ENCODE results near the gene CYB561D1.

The CYB561D1 gene

DNA sequence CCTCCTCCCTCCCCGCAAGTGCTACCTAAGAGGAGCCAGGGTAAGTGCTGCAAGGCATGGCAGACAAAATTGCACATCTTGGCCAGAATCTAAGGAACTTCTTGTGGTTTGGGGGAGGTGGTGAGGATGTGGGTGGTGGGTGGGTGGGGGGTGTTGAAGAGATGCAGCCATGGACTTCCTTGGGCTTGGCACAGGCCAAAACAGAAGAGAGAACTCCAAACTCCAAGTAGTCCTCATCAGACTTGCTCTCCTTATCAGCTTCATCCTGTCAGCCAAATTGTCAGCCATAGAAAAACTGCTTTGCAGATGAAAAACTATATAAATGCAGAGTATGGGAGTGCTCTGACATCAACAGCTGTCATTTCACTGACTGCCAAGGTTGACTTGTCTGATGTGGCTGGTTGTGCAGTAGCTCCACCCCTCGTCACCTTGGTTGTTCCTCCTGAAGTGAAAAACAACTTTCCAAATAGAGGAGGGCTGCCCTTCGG, 8.5 kb downstream of the CYB561D1 start:
- no peak for DNase-seq

DNA sequence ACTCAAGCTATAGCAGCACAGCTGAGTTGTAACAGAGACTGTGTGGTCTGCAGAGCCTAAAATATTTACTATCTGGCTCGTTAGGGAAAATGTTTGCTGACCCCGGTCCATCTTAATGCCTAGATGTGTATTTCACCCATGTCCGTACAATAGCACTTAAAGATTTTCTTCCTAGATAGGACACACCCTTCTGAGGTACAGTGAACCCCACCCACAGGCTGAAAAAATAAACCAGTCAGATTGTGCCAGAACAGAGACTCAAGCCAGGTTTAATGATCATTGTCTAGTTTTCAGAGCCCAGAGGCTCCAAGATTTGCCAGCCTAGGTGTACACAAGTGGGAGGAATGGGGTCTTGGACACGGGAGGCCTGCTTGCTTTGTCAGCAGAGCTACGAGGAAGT, 10.0 kb downstream of the CYB561D1 start:
- no peak for DNase-seq

- no peak for DNase-seq
Observed at GRCh38 chr1:109504974-109505373, 11.1 kb downstream of the CYB561D1 start.

GRCh38 chr1:109508001-109508872, 14.3 kb downstream of the CYB561D1 start:
- DNase-seq: no peak

GRCh38 chr1:109508873-109509175, 14.9 kb downstream of the CYB561D1 start:
- DNase-seq: no peak

- DNase-seq: no peak
Observed at GRCh38 chr1:109509176-109510134, 15.6 kb downstream of the CYB561D1 start, which contains the start of gene AMIGO1. Gene AMIGO1 (minus strand): TSS chr1:109509727. CDS start chr1:109508912, 815 bp downstream.

DNA sequence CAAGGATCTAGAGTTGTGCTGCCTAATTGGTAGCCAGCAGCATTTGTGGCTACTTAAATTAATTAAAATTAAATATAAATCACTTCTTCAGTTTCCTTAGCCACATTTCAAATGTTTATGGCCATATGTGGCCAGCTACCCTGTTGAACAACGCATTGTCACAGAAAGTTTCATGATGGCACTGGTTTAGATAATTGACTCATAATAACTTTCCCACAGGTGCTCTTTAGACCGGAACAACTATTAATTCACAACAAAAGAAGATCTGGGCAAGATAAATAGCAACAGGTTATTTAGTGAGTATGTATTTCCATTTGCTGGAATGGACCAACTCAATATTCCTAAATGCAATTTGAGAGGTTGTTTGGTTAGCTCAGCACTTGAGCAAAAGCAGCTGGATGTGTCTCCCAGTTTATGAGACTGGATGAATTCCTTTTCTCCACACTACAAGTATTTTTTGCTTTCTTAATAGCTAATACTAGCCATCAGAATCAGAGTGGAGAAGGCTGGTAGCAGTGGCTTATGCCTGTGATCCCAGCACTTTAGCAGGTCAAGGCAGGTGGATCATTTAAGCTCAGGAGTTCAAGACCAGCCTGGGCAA, 19.3 kb downstream of the CYB561D1 start:
- no peak for DNase-seq

GRCh38 chr1:109514846-109515245, 21.0 kb downstream of the CYB561D1 start:
- DNase-seq: no peak

DNA sequence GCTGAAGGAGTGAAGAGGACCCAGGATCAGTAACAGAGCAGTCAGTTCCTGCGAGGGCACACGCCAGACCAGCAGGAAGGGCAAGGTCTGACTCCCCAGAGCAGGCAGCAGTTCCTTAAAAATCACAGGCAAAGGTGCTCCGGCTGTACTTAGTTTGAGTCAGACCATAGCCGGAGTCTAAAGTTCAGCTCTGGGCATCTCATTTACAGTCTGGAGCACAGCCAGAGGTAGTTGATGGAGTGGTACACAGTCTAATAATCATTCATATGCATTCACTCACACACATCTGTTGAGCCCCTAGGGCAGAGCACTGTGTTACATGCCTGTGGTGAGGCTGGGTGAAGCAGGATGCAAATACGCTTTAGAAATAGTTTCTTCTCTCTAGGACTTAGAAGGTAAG, 23.0 kb downstream of the CYB561D1 start:
- DNase-seq: no peak

DNA sequence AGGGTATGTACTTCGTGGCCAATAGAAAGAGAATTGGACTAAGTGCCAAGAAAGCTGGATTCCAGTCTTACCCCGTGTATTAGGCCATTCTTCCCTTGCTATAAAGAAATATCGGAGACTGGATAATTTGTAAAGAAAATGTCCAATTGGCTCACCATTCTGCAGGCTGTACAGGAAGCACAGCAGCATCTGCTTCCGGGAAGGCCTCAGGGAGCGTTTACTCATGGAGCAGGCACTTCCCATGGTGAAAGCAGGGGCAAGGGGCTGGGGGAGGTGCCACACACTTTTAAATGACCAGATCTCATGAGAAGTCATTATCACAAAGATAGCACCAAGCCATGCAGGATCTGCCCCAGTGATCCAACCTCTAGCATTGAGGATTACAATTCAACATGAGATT, 23.4 kb downstream of the CYB561D1 start:
- DNase-seq: no peak

- DNase-seq: no peak
Observed at GRCh38 chr1:109521002-109521951, 27.4 kb downstream of the CYB561D1 start.

DNA sequence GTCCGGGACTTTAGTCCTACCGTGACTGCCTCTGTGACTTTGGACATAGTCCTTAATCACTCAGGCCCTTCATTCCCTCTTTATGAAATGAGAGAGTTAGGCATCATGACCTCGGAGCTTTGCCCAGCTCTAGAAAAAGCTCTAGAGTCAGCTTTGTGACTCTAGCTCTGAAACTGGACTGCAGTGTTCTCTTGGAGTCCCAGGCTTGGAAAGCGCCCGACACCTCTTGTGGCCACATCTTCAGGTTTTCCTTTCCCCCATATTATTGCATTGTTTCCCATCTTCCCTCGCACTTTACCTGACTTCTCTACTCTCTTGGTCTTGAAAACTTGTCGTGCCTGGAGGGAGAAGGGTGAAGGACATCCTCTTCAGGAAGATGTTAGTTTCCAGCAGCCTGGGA, 28.1 kb downstream of the CYB561D1 start:
- DNase-seq: no peak

DNA sequence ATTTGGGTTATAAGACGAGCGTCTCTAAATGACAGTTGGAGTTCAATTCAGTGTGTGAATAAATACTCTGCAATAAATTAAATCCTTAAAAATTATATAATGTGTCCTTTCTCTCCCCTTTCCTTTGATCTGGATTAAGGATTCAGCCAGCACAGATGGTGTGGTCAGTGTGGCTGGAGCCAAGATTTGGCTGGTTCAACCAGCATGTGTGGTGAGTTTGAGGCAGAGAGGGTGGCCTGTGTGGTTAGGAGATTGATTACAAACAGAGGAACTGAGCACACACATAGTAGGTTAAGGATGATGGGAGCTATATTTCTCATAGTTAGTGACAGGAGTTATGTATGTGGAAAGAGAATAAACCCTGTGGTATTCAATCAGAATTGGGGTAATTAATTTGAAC, 29.8 kb downstream of the CYB561D1 start:
- DNase-seq: no peak

DNA sequence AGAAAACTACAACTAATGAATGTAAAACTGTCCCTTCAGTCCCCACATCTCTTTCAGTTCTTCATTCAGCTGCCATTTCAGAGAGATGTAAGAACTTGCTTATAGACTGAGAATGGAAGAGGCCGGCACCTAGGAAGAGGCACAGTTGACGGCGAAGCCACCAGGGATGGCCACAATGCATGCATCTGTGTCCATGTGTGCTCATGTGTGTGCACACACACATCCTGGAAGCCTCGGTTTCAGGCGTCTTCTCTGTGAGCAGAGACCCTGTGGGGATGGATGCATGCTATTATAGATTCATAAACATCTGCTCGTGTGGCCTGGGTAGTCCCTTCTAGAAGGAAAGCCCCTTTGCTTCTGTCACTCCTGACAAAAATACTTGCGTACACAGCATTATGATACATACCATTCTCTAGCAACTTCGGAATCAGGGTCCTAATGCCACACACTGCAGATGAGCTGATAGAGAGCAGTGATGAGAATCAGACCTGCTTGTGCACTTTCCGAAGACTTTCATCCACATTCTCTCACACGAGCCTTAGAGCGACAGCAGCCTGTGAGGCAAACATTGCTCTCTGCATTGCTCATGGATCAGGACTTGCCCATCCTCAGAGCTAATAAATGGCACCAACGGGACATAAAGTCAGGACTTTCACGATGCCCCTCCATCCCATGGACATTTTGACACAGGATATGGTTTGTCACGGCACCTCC, 33.4 kb downstream of the CYB561D1 start:
- no peak for DNase-seq

DNA sequence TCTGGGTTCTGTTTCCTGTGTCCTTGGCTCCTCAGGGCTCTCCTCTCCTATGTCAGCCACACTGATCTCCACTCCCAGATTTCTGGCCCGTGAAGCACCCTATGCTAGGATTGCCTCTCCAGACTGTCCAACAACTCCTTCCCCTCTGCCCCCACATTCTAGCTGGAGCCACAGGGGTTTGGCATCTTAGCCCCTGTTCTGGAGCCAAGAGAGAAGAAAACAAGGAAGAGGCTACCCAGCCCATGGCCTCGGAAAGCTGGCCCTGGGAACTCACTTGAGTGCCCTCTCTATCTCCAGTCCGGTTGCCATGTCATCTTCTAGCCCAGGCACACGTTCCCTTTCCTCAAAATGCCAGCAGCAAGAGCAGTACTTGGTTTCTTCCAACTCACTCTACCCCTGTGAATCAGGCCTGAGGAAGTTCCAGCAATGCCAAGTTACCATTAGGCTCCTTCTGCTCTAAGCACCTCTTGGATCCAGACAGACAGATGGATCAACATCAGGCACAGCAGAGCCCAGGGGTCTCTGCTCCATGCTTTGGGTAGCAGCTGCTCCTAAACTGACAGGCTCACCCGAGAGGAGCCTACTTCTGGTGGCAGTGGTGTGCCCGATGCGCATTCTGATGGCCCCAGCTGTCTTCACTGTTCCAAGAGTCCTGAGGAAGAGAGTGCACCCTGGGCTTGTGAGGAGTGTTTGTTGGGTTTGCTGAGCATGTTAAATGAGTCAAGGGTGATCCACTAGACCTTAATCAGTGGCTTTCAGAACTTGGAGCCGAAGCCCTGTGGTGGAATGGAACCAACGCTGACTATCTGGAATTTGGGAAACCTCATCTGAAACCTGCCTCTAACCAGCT, 34.2 kb downstream of the CYB561D1 start:
- no peak for DNase-seq

- no peak for DNase-seq
Observed at GRCh38 chr1:109528712-109529111, 34.8 kb downstream of the CYB561D1 start.

DNA sequence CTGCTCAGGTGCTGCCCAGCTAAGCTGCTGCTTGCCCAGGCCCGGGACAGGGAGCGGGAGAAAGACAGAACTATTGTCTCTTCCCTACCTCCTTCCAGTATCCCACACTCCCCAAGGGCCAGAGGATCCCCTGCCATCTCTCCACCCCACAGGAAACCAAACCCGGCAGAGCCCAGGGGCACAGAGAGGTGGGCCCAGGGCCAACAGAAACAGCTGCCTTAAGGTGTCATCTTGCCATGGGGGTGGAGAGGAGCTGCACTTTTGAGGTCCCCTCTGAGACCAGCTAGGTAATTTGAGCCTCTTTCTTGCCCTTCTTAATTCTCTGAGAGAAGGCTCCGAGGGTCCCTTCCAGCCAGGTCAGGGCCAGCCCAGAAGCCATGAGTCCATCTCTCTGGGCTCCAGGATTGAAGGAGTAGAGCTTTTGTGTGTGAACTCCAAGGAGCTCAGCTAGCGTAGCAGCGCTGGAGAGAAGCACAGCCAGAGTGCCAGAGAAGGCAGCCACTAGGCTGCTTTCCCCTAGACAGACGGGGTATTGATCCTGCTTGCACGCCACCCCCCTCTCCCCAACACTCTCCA, 36.1 kb downstream of the CYB561D1 start:
- no peak for DNase-seq

DNA sequence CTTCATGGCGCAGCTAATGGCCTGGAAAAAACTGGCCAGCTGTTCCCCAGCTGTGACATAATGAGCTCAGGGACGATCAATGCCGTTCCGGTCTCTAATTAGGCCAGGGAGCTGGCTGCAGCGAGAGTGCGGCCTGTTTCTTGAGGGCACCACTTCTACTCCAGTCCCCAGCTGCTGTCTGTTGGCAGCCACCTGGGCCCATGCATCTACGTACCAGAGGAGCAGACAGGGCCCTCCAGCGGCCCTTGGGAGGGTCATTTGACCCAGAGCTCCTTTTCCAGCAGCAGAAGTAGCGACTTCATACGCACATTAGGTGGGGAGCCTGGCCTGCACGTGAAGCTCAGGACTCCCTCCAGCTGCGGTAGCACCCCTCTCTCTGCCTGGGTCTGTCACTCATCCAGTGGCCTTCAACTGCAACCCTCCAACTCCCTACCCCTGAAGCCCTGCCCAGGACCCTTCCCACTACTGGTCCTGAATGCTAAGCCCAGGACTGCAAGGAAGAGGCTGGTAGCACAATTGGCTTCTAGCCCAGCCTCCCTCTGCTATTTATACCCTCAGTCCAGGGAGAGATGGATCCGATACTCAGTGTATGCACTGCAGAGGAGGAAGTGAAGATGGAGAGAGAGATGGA, 36.7 kb downstream of the CYB561D1 start:
- DNase-seq: no peak

GRCh38 chr1:109531380-109531779, 37.5 kb downstream of the CYB561D1 start:
- no peak for DNase-seq

All from bone marrow (tissue), 2 donors.